ENCODE data around the gene DUSP16. TPM values are rescaled to one million over a fixed set of nuclear protein-coding genes. Genes with fewer than 3 reads are reported as not detected.

DUSP16 gene
- total RNA-seq, 2 donors from 2014 or later = 12.9 to 23.4 TPM

- Histone ChIP-seq H3K9me3 (no peaks in the 10 kb centered on the region), H3K27ac (no peak overlapping the region), H3K4me3 (no peak overlapping the region), H3K4me1 (ENCODE audit: control insufficient read depth in 1 of 2, low read depth in 2 of 2) (peaks cover 0 to 5% of the 10 kb centered on the region in 2 donors), H3K27me3 (replicated peaks; ENCODE audit: insufficient read depth) (no peaks in the 10 kb centered on the region), H3K36me3 (no peaks in the 10 kb centered on the region)
- no peak for TF ChIP-seq CTCF (IDR thresholded peaks at IDR 0.05)
- no peak for ATAC-seq (ENCODE audit: insufficient number of reproducible peaks, low FRiP score, low read depth)
- no peak for DNase-seq (ENCODE audit: low spot score)
Observed at GRCh38 chr12:12551115-12551514, 11.5 kb downstream of the DUSP16 start.

- no peak overlapping the region for H3K27ac ChIP-seq
- no peak for TF ChIP-seq CTCF (IDR thresholded peaks at IDR 0.05)
- DNase-seq (ENCODE audit: low spot score) (no peak), ATAC-seq (ENCODE audit: insufficient number of reproducible peaks, low FRiP score, low read depth) (no peak)
- no peaks in the 10 kb centered on the region for H3K27me3 ChIP-seq (replicated peaks; ENCODE audit: insufficient read depth)
- peaks cover 0 to 5% of the 10 kb centered on the region in 2 donors for H3K4me1 ChIP-seq (ENCODE audit: control insufficient read depth in 1 of 2, low read depth in 2 of 2)
- H3K36me3 ChIP-seq = no peaks in the 10 kb centered on the region
- no peak overlapping the region for H3K4me3 ChIP-seq
- H3K9me3 ChIP-seq = no peaks in the 10 kb centered on the region
Observed at GRCh38 chr12:12550277-12550676, 12.4 kb downstream of the DUSP16 start.

GRCh38 chr12:12549426-12549825 is 13.2 kb downstream of the DUSP16 start:
- no peak for TF ChIP-seq CTCF (IDR thresholded peaks at IDR 0.05)
- H3K4me3 ChIP-seq = no peak overlapping the region
- DNase-seq (ENCODE audit: low spot score) (no peak), ATAC-seq (ENCODE audit: insufficient number of reproducible peaks, low FRiP score, low read depth) (no peak)
- no peak overlapping the region for H3K27ac ChIP-seq
- no peaks in the 10 kb centered on the region for H3K9me3 ChIP-seq
- H3K4me1 ChIP-seq (ENCODE audit: control insufficient read depth in 1 of 2, low read depth in 2 of 2) = no peaks in the 10 kb centered on the region
- no peaks in the 10 kb centered on the region for H3K27me3 ChIP-seq (replicated peaks; ENCODE audit: insufficient read depth)
- H3K36me3 ChIP-seq = no peaks in the 10 kb centered on the region

GRCh38 chr12:12548713-12549112 is 13.9 kb downstream of the DUSP16 start:
- Histone ChIP-seq H3K27ac (no peak overlapping the region), H3K27me3 (replicated peaks; ENCODE audit: insufficient read depth) (no peaks in the 10 kb centered on the region), H3K4me3 (no peak overlapping the region), H3K9me3 (no peaks in the 10 kb centered on the region), H3K4me1 (ENCODE audit: control insufficient read depth in 1 of 2, low read depth in 2 of 2) (no peaks in the 10 kb centered on the region), H3K36me3 (no peaks in the 10 kb centered on the region)
- TF ChIP-seq CTCF (IDR thresholded peaks at IDR 0.05) = no peak
- ATAC-seq (ENCODE audit: insufficient number of reproducible peaks, low FRiP score, low read depth) (no peak), DNase-seq (ENCODE audit: low spot score) (no peak)

- no peaks in the 10 kb centered on the region for H3K27me3 ChIP-seq (replicated peaks; ENCODE audit: insufficient read depth)
- no peaks in the 10 kb centered on the region for H3K36me3 ChIP-seq
- no peaks in the 10 kb centered on the region for H3K4me1 ChIP-seq (ENCODE audit: control insufficient read depth in 1 of 2, low read depth in 2 of 2)
- no peak overlapping the region for H3K4me3 ChIP-seq
- no peak overlapping the region for H3K27ac ChIP-seq
- no peak for ATAC-seq (ENCODE audit: insufficient number of reproducible peaks, low FRiP score, low read depth)
- no peak for DNase-seq (ENCODE audit: low spot score)
- no peak for TF ChIP-seq CTCF (IDR thresholded peaks at IDR 0.05)
- no peaks in the 10 kb centered on the region for H3K9me3 ChIP-seq
Observed at GRCh38 chr12:12546314-12546772, 16.3 kb downstream of the DUSP16 start.

Measured in thoracic aorta (tissue), 2 donors.